Stimulated activated CD4-positive, alpha-beta T cell treated with anti-CD3 and anti-CD28 coated beads, TNF-alpha, amount 100 ng/mL, for 48 hours (primary cell): ENCODE measurements around the gene RTN4IP1.
A peak's percentile ranks its signal among the peaks of the same experiment; 100 is the strongest.
"Not testable (repeated sequence)": the region's sequence is repeated elsewhere in the genome, so short reads cannot be mapped to it uniquely, and the experiment has no call there.

Experiments
- DNase-seq, 3 donors: peaks; one replicate each; pipeline ENCODE4 v3.0.0-alpha.2; 2020; ENCODE audit warnings: low read depth in 3 of 3

RTN4IP1 gene

GRCh38 chr6:106628658-106629102 is 618 bp downstream of the RTN4IP1 start:
- DNase-seq, result peak in 1 of 3 donors; percentile 9

DNA sequence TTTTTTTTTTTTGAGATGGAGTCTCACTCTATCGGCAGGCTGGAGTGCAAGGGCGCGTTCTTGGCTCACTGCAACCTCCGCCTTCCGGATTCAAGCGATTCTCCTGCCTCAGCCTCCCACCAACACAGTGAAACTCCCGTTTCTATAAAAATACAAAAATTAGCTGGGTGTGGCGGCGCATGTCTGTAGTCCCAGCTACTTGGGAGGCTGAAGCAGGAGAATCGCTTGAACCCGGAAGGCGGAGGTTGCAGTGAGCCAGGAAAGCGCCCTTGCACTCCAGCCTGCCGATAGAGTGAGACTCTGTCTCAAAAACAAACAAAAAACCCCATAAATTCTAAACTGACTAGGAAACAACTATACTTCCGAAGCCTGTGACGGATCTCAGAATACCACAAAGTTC is 1.5 kb downstream of the RTN4IP1 start:
- DNase-seq, result not testable (repeated sequence)

GRCh38 chr6:106626485-106626884 is 2.8 kb downstream of the RTN4IP1 start:
- DNase-seq, result no peak

GRCh38 chr6:106623039-106623438 is 6.3 kb downstream of the RTN4IP1 start:
- DNase-seq, result no peak

GRCh38 chr6:106622412-106622811 is 6.9 kb downstream of the RTN4IP1 start:
- no peak for DNase-seq

DNA sequence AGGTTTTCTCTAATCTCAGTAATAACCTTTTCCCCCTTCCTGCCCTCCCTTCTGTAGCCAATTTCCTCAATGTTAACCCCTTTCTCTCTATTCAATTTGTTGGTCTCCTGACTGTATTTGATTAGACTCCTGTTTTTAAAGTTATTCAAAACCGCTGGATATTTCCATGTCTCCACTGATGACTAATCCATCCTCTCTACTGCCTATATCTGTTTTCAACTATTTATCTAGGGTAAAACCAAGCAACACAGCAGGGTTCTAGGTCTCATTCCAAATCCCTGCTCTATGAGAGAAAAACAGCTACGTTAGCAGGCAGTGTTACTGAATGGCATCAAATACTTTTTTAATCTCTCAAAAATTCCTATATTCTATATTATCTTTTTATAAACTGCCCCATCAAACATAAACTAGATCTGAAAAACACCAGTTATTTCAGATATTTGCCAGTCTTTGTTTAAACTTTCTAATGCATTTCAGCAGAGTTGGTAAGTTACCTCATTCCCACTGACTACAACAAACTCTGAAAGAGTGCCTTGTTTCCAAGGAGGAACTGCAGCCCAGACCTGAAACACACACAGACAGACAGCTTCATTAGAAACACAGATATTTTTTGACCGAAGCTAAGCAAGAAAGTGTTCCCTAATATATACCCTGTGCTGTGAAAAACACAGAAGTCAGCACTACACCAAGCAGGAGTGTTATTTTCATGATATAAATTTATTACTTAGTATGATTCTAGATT is 8.2 kb downstream of the RTN4IP1 start:
- DNase-seq, result no peak

GRCh38 chr6:106619223-106619622 is 10.1 kb downstream of the RTN4IP1 start:
- no peak for DNase-seq

DNA sequence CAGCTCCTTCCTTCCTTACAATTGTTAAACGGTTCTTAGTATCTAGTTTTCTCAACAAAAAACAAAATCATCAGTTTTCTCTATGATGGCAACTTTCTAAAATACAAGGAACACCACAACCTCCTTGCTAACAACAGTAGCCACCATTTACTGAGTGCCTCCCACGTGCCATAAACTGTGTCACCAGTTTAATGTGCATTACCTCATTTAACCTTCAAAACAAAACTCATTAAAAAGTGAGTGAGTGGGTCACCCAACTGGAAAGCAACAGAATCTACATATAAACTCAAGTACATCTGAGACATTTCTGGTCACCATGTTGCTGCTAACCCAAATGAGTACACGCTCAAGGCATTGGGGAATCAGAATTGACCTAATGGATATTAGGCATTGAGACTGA is 11.0 kb downstream of the RTN4IP1 start:
- no peak for DNase-seq

DNA sequence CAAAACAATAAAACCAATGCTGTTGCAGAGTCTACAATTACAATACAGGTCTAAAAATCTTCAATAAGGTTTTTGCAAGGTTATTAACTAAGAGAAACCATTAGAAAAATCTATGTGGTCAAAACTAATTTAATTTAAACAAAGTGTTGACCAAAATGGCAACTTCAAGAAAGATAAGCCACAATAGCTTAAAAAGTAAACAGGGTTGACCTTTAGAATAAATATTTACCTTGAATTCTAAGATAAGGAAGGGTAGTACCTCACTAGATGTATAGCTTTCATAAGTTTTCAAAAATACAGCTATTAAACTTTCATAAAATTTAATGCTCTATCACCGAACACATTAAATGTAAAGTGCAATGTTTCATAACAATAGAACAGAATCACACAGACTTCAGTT is 11.4 kb downstream of the RTN4IP1 start:
- DNase-seq, result no peak

GRCh38 chr6:106617302-106617701 is 12.0 kb downstream of the RTN4IP1 start:
- DNase-seq, result no peak

- DNase-seq, result no peak
Observed at GRCh38 chr6:106614592-106615257, 14.6 kb downstream of the RTN4IP1 start.

GRCh38 chr6:106614166-106614565 is 15.1 kb downstream of the RTN4IP1 start:
- DNase-seq, result no peak

DNA sequence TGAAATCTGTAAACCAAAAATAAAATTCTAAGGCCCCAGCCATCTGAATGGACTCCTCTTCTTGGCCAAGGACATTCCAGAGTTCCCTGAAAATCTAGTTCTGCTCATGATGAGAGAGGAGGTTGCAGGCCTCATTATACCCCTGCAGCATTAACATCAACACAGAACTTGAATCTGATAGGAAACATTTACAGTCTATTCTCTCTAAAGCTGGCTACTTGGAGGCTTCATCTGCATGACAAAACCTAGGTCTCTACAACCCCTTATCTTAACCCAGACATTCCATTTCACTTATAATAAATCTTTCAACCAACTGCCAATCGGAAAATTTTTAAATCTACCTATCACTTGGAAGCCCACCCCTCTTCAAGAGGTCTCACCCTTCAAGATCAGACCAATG is 15.7 kb downstream of the RTN4IP1 start:
- DNase-seq, result no peak

DNA sequence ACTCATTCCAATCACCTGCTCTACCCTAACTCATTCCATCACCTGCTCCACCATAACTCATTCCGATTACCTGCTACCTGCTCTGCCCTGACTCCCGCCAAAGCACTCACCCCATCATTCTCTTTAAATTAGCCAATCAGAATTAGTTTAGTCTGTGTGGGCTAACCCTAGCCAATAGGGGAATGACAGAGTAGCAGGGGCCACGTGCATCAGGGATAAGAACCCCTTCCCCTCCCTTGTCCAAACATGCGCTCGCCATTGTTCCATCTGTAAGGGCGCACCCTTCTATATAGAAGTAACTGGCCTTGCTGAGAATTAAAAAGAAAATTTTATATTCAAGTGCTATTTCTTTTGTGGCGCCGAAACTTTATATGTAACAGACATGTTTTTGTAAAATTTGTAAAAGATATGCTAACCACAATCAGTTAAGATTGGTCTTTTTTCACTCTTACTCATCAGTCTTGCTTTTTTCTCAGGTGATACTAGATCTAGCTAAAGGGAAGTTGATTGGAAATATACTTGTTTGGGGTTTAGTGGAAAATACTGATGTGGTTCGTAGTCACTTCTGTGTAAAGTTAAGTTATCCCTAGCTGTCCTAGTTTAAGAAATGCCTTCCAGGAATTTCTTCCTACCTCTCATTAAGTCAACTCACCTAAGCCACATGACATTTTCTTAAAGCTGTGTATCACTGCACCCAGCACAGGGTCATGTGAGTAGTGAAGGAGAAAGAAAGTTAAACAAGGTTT is 16.5 kb downstream of the RTN4IP1 start:
- DNase-seq, result no peak

GRCh38 chr6:106611030-106611429 is 18.3 kb downstream of the RTN4IP1 start:
- DNase-seq, result no peak

DNA sequence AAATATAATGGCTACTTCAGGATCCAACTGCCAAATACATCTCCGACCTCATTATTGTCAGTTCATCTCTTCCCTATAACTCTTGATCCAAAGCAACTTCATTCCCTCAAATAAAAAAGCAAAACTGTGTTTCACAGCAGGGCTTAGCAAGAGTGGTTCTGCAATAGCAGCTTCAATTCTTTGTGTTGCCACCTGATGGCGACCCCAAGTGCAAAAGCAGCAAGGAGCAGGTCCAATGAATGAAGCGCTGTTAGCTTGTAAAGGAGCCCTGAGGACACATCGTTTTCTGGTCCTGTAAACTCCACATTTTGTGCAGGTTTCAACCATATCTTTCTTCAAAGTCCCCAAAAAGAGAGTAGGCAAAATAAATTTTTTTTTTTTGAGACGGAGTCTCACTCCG is 19.6 kb downstream of the RTN4IP1 start:
- DNase-seq, result no peak

DNA sequence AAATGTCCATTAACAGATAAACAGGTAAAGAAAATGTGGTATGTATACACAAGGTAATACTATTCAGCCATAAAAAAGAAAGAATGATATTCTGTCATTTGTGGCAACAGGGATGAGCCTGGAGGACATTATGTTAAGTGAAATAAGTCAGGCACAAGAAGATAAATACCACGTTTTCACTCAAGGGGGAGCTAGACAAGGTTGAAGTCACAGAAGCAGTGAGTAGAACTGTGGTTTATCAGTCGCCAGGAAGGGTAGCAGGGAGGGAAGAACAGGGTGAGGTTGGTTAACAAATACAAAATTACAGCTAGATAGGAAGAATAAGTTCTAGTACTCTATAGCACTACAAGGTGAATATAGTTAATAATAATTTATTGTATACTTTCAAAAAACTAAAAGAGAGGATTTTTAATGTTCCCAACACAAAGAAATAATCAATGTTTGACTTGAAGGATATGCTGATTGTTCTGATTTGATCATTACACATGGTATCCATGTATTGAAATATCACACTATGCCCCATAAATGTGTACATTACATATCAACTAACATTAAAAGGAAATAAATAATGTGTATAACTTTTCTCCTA is 21.1 kb downstream of the RTN4IP1 start:
- peak in 1 of 3 donors; percentile 12 for DNase-seq

GRCh38 chr6:106600329-106600728 is 29.0 kb downstream of the RTN4IP1 start:
- DNase-seq, result no peak

DNA sequence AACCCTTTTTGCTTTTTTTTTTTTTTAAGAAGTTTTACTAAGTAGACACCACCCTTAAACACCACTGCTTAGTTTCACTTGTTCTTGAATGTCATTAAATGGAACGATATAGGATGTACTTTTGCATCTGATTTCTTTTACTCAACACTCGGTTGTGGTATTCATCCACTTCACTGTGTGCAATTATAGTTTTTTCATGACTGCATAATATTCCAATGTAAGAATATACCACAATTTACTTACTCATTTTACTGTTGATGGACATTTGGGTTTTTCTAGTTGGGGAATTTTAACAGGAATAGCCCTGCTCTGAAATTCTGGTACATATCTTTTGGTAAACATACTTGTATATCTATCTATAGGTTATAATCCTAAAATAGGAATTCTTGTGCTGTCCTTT is 29.9 kb downstream of the RTN4IP1 start:
- no peak for DNase-seq

- no peak for DNase-seq
Observed at GRCh38 chr6:106591111-106591825, 38.0 kb downstream of the RTN4IP1 start.

GRCh38 chr6:106588937-106589336 is 40.4 kb downstream of the RTN4IP1 start:
- not testable (repeated sequence) for DNase-seq
